Measurements from ENCODE around the gene MTHFS. TPM values are rescaled to one million over a fixed set of nuclear protein-coding genes. Genes with fewer than 3 reads are reported as not detected.

Gene MTHFS
- total RNA-seq, 1 donor = 8.4 TPM

- TF ChIP-seq, protein P1, sequence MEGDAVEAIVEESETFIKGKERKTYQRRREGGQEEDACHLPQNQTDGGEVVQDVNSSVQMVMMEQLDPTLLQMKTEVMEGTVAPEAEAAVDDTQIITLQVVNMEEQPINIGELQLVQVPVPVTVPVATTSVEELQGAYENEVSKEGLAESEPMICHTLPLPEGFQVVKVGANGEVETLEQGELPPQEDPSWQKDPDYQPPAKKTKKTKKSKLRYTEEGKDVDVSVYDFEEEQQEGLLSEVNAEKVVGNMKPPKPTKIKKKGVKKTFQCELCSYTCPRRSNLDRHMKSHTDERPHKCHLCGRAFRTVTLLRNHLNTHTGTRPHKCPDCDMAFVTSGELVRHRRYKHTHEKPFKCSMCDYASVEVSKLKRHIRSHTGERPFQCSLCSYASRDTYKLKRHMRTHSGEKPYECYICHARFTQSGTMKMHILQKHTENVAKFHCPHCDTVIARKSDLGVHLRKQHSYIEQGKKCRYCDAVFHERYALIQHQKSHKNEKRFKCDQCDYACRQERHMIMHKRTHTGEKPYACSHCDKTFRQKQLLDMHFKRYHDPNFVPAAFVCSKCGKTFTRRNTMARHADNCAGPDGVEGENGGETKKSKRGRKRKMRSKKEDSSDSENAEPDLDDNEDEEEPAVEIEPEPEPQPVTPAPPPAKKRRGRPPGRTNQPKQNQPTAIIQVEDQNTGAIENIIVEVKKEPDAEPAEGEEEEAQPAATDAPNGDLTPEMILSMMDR (IDR thresholded peaks at IDR 0.05; ENCODE audit: insufficient read depth, low read length) = no peak
- no peak for DNase-seq (ENCODE audit: low read depth)
Observed at GRCh38 chr15:79832367-79833120, 64.3 kb downstream of the MTHFS start.

DNA sequence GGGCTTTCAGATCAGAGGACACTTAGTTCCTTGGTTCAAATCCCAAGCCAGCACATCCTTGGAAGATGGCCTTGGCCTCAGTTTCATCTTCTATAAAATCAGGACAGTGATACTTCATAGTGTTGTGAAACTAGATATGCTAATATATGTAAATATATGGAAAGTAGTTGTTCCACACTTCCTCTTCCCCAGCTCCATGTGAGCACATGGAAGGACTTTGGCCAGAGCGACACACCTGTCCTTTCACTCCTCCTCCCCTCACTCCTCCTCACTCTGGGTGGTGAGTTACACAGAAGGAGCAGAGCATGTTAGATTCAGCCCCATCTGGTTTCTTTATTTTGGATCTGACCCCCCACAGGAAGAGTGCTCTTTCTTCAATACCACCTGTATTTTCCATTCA, 65.2 kb downstream of the MTHFS start:
- TF ChIP-seq, protein P1 (IDR thresholded peaks at IDR 0.05; ENCODE audit: insufficient read depth, low read length) = no peak
- no peak for DNase-seq (ENCODE audit: low read depth)
- H3K4me3 ChIP-seq (ENCODE audit: low read depth, low read length) = no peak overlapping the region

More at GRCh38 chr15:79832367-79833120, 64.3 kb downstream of the MTHFS start:
- no peak overlapping the region for H3K4me3 ChIP-seq (ENCODE audit: low read depth, low read length)

- H3K4me3 ChIP-seq (ENCODE audit: low read depth, low read length) = no peak overlapping the region
- TF ChIP-seq, protein P1 (IDR thresholded peaks at IDR 0.05; ENCODE audit: insufficient read depth, low read length) = no peak
- DNase-seq (ENCODE audit: low read depth) = no peak
Observed at GRCh38 chr15:79829950-79830349, 66.9 kb downstream of the MTHFS start.

GRCh38 chr15:79828447-79828846, 68.4 kb downstream of the MTHFS start:
- TF ChIP-seq, protein P1 (IDR thresholded peaks at IDR 0.05; ENCODE audit: insufficient read depth, low read length) = no peak
- no peak for DNase-seq (ENCODE audit: low read depth)
- H3K4me3 ChIP-seq (ENCODE audit: low read depth, low read length) = no peak overlapping the region

GRCh38 chr15:79826800-79827199, 70.0 kb downstream of the MTHFS start:
- no peak for DNase-seq (ENCODE audit: low read depth)
- TF ChIP-seq, protein P1 (IDR thresholded peaks at IDR 0.05; ENCODE audit: insufficient read depth, low read length) = no peak

GRCh38 chr15:79824136-79824701, 72.6 kb downstream of the MTHFS start:
- no peak for DNase-seq (ENCODE audit: low read depth)
- TF ChIP-seq, protein P1 (IDR thresholded peaks at IDR 0.05; ENCODE audit: insufficient read depth, low read length) = no peak
- no peak overlapping the region for H3K4me3 ChIP-seq (ENCODE audit: low read depth, low read length)

More at GRCh38 chr15:79826800-79827199, 70.0 kb downstream of the MTHFS start:
- no peak overlapping the region for H3K4me3 ChIP-seq (ENCODE audit: low read depth, low read length)

All from fibroblast of the aortic adventitia (primary cell).